Measurements from ENCODE around the gene SEC22A. TPM values are rescaled to one million over a fixed set of nuclear protein-coding genes. Genes with fewer than 3 reads are reported as not detected.

Gene SEC22A
- total RNA-seq, 1 donor from 2014 or later: 18.8 TPM

DNA sequence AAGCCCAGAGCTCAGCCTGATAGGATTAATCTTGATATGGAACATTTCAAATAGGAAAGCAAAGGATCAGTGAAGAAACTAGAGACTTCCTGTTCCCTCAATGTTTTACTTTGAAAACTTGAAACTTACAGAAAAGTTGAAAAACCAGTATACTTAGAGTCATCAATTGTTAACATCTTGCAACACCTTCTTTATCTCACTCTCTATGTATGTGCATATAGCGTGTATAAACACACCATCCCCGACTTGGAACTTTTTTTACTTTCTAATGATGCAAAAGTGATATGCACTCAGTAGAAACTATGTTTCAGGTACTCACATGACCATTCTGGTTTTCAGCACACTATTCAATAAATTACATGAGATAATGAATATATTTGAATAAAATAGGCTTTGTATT lies 60.5 kb downstream of the SEC22A start:
- intact Hi-C loops (cut with micrococcal nuclease): no loop called here

DNA sequence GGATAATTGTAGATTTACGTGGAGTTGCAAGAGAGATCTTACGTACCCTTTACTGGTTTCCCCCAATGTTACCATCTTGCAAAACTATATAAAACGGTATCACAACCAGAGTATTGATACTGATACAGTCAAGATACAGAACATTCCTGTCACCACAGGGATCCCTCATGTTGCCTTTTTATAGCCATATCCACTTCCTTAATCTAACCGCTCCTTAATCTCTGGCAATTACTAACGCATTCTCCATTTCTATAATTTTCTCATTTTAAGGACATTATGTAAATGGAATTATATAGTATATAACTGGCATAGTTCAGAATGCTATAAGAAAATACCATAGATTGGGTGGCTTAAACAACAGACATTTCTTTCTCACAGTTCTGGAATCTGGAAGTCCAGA lies 61.1 kb downstream of the SEC22A start:
- intact Hi-C loops (cut with micrococcal nuclease): no loop called here

DNA sequence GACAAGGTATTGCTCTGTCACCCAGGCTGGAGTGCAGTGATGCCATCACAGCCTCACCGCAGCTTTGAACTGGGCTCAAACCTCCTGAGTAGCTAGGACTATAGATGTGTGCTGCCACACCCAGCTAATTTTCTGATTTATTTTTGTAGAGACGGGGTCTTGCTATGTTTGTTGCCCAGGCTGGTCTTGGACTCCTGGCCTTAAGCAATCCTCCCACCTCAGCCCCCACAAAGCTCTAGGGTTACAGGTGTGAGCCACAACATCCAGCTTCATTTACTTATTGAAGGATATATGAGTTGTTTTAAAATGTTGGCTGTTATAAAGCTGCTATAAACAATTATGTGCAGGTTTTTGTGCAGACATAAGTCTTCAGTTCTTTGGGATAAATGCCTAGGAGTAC lies 62.2 kb downstream of the SEC22A start:
- intact Hi-C loops (cut with micrococcal nuclease): no loop called here

DNA sequence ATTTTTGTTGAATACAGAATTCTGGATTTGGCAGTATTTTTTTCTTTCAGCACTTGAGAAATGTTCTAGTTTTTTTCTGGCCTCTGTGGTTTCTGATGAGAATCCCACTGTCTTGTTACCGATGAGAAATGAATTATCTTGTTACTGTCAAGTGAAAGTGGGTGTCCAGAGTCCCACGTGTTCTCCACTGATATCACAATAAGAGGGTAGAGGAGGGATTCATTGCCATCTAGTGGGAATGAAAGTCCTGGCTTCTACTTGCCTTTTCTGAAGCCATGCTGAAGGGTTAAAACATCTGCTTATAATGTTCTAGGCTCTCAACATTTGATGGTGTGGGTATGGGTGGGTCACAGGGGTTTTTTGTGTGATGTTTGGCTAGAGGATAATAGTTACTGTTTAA lies 66.1 kb downstream of the SEC22A start:
- intact Hi-C loops (cut with micrococcal nuclease): no loop called here

GRCh38 chr3:123270818-123271217 lies 69.1 kb downstream of the SEC22A start:
- intact Hi-C loops (cut with micrococcal nuclease): no loop called here

DNA sequence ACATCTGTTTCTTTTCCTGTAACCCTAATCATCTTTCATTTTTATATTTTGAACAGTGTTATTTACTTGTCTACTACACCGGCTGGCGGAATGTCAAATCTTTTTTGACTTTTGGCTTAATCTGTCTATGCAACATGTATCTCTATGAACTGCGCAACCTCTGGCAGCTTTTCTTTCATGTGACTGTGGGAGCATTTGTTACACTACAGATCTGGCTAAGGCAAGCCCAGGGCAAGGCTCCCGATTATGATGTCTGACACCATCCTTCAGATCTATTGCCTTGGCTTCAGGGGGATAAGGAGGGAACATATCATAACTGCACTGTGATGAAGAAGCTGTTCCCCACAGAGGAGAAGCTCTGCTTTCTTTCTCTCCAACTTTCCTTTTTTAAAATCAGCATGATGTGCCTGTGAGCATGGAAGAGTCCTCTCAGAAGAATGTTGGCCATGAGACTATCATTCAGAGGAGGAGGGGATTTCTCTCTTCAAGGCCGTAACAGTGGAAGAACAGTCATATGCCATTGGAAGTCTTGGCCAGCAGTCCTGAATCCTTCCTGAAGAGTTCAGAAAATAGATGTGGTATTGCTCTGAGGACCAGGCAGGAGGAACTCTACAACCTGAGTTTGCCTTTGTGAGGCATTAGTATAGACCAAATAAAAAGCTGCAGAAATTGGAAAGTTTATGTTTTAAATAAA lies 69.9 kb downstream of the SEC22A start:
- intact Hi-C loops (cut with micrococcal nuclease): no loop called here

- intact Hi-C loops (cut with micrococcal nuclease): no loop called here
Measured at GRCh38 chr3:123272547-123272946, 70.8 kb downstream of the SEC22A start.

DNA sequence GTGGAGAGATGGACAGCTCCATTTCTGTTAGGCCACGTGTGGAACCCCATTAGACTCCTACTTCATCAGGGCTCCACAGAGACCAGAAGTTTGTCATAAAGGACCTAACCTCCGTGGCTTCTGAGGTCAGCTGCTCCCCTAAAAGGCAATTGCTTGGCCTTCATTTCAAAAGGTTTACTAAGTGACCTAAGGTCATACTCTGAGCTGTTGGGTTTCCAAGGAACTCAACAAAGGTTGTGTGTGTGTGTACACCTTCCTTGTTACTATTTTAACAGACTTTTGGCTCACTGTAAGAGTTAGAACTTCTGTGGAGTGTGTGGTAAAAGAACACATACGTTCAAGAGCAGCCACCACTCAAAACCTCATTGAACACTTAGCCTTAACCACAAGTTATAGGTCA lies 73.9 kb downstream of the SEC22A start:
- intact Hi-C loops (cut with micrococcal nuclease): no loop called here

GRCh38 chr3:123276346-123277006 lies 74.7 kb downstream of the SEC22A start:
- intact Hi-C loops (cut with micrococcal nuclease): no loop called here

DNA sequence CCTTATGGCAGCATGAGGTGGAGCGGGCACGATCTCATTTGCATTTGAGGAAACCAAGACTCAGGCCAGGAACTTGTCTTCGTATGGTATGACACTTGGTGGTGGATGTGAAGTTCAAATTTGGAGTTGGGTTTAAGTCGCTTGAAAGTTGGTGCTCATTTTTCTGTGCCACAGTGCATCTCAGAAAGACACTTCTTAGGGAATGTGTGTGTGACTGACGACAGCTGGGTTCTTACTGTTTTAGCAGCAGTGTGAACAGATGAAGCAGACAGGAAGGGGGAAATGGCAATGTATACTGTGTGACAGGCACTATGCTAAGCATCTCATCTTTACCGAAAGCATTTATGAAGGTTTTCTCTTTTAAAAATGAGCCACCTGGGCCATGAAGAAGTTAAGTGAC lies 75.4 kb downstream of the SEC22A start:
- intact Hi-C loops (cut with micrococcal nuclease): no loop called here

- intact Hi-C loops (cut with micrococcal nuclease): no loop called here
Measured at GRCh38 chr3:123278446-123278845, 76.7 kb downstream of the SEC22A start.

DNA sequence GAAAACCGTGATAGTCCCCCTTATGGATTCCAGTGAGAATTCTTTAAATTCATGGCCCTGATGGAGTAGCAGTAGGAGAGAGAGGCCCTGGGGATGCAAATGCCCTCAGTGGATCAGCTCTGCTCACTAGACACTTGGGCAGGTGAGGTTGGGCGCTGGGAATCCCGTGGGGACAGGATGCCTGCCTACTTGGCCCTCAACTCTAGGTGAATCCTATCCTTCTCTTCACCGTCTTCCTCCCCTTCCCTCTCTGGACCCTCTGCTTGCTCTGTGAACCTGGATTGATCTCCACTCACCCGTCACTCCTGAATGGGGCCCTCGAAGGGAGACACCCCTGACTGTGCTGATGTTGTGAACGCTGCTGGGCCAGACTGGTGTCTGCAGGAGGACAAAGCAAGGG lies 77.4 kb downstream of the SEC22A start:
- intact Hi-C loops (cut with micrococcal nuclease): no loop called here

GRCh38 chr3:123281406-123281805 lies 79.7 kb downstream of the SEC22A start:
- intact Hi-C loops (cut with micrococcal nuclease): no loop called here

- intact Hi-C loops (cut with micrococcal nuclease): no loop called here
Measured at GRCh38 chr3:123281929-123282328, 80.2 kb downstream of the SEC22A start.

GRCh38 chr3:123282461-123282860 lies 80.7 kb downstream of the SEC22A start:
- intact Hi-C loops (cut with micrococcal nuclease): no loop called here

DNA sequence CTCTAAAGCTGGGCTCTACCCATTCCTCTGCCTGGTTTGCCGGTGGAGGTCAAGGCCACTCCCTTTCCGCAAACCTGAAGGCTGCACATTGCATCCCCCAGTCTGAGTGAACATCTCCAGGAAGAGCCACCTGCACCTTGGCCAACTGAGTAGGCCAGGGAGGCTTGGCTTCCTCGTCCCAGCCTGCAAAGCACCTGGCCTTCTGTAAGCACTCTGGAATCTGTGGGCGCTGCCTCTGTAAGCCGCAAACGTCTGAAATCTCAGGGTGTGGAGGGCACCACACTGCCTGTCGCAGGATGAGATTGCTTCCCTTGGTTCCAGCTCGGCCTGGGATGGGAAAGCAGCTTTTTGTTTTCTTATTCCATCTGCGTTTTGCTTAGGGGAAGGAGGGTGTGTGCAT lies 81.3 kb downstream of the SEC22A start:
- intact Hi-C loops (cut with micrococcal nuclease): no loop called here

- intact Hi-C loops (cut with micrococcal nuclease): no loop called here
Measured at GRCh38 chr3:123283657-123284398, 82.1 kb downstream of the SEC22A start.

DNA sequence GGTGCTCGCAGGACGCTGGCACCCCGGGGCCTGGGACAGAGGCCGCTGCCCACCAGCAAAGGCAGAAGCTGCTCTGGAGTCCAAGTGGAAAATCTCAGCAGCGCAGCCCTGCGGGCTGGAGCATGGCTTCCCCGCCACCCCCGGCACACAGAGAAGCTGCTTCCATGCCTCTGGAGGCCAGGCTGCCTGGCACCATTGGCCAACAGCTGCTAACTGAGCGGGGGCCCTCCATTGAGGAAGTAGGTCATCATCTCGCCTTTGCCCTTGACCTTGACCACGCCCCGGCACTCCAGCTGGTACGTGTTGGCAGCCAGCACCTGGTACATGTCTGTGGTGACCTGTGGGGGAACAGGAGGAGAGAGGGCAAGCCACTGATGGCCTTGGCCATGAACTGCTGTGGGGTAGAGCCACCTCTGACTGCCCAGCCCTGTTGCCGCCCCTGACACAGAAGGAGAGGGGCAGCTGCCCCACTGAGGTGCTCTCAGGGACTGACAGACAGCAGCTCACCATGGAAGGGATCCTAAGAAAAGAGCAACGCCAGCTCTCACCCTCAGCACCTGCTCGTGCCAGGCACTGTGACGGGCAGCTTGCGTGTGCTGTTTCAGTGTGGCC lies 82.8 kb downstream of the SEC22A start:
- intact Hi-C loops (cut with micrococcal nuclease): no loop called here

DNA sequence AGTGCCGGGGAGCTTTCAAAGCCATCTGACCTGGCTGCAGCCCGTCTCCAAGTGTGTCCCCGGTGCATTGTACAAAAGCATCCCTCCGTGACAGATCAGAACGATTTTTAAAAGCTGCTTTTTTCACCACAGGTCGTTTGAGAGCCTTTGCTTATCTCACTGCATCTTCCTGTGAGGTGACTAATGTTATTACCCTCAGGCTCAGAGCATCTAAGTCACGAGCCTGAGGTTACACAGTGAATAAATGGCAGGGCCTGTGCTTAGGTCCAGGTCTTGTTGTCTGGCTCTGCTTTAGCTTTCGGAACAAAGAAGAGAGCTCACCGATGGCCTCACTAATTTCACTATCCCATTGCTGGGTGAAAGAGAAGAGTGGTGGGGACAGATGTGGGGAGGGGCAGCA lies 83.3 kb downstream of the SEC22A start:
- intact Hi-C loops (cut with micrococcal nuclease): no loop called here

DNA sequence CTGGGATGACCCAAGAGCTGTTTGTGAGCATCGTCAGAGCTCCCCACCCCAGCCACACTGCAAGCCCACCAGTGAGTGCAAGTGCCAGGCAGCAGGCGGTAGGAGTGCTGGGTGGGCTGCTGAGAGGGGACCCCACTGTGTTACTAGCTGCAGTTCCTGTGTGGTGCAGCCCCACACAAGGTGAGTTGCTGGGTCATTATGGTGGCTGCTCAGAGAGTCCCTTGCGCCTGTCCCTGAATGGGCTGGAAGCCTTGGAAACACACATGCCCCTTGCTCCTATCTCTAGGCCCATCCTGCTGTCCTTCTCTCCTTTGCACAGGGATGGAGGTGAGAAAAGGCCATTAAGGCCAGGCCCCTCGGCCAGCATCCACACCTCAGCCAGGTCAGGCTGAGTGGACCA lies 83.7 kb downstream of the SEC22A start:
- intact Hi-C loops (cut with micrococcal nuclease): no loop called here

DNA sequence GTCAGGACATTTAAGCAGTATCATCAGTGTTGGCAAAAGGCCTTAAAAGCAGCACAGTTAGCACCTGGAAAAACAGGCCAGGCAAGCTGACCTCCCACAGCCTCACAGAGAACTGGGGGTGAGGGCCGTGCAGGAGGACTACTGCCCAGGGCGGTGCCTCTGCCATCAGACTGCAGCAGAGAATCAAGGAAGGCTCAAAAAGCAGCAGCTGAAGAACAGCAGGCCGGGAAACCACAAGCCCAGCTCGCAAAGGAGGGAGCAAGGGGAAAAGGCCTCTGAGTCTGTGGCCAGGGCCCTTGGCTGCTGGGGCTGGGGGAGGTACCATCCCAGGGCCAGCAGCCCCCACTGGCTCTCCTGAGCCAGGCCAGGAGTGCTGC lies 84.2 kb downstream of the SEC22A start:
- intact Hi-C loops (cut with micrococcal nuclease): no loop called here

DNA sequence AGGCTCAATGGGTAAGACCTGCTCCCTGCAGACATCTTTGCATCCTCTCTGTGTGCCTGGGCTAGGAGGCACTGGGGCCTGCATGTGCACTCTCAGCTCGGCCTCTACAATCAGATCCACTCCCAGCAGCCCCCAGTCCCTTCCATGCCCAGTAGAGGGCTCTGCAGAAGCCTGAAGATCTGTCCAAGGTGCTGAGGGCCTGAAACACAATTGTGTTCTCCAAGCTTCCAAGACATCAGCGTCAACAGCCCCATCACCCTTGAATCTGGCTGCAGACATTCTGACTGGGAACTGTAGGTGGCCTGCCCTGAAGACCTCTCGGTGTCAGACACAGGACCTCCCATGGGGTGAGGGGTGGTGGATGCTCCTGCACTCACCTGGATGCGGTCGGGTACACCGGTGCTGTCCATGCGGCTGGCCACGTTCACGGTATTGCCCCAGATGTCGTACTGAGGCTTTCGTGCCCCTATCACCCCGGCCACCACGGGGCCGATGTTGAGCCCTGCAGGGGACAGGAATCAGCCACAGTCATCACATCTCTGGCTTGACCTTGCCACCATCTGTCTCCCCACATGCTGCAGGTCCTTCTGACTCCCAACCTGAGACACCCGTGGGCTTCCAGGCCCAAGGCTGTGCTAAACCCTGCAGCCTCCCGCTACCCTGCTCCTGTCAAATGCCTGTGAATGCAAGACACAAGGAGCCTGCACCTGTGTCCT lies 84.7 kb downstream of the SEC22A start:
- intact Hi-C loops (cut with micrococcal nuclease): no loop called here
